ENCODE measurements around the gene TRIO.

DNA sequence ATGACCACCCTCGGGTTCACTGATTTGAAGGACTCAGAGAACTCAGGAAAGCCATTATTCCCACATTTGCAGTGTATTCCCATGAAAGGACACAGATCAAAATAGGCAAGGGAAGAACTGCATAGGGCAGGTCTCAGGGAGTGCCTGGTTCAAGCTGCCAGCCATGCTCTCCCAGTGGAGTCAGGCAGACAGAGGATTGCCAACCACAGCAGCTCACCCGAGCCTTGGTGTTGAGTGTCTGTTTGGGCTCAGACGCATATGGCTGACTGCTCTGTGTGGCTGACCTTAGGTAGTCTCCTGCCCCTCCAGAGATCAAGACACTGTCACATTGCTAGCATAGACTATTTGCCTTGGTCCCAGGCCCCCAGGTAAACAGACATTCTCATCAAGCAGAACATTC, 322.6 kb downstream of the TRIO start:
- TF ChIP-seq FOXM1 (IDR thresholded peaks at IDR 0.05; ENCODE audit: borderline replicate concordance) (no peak), SUZ12 (IDR thresholded peaks at IDR 0.05) (no peak), ZNF384 (IDR thresholded peaks at IDR 0.05) (no peak), BHLHE40 (IDR thresholded peaks at IDR 0.05; ENCODE audit: borderline replicate concordance) (no peak), FOXA1 (IDR thresholded peaks at IDR 0.05) (no peak), SP1 (IDR thresholded peaks at IDR 0.05) (no peak), ELF4 (IDR thresholded peaks at IDR 0.05) (no peak), HDGF (IDR thresholded peaks at IDR 0.05; ENCODE audit: borderline replicate concordance) (no peak), CTBP1 (IDR thresholded peaks at IDR 0.05; ENCODE audit: borderline replicate concordance) (no peak), FOXK2 (IDR thresholded peaks at IDR 0.05) (no peak)
